Inflammatory macrophage (primary cell): Measurements from ENCODE around the gene HDAC4.

ENCODE experiments used
- DNase-seq, 2 donors: peaks; one replicate each; pipeline ENCODE4 v3.0.0-alpha.2; 2020 to 2022

The HDAC4 gene

GRCh38 chr2:239383036-239383758 lies 17.6 kb downstream of the HDAC4 start:
- no peak for DNase-seq

GRCh38 chr2:239382384-239382880 lies 18.4 kb downstream of the HDAC4 start:
- DNase-seq = no peak

- DNase-seq = peak; percentile 10 to 57
Observed at GRCh38 chr2:239381709-239382134, 19.1 kb downstream of the HDAC4 start.

GRCh38 chr2:239380831-239381708 lies 19.8 kb downstream of the HDAC4 start:
- DNase-seq = peak; percentile 73 to 92

GRCh38 chr2:239379641-239380170 lies 21.1 kb downstream of the HDAC4 start:
- no peak for DNase-seq

GRCh38 chr2:239378918-239379640 lies 21.7 kb downstream of the HDAC4 start:
- peak; percentile 55 to 64 for DNase-seq

GRCh38 chr2:239378021-239378917 lies 22.6 kb downstream of the HDAC4 start:
- DNase-seq = no peak

- DNase-seq = no peak
Observed at GRCh38 chr2:239377591-239377990, 23.2 kb downstream of the HDAC4 start.

- DNase-seq = no peak
Observed at GRCh38 chr2:239376942-239377531, 23.8 kb downstream of the HDAC4 start.

GRCh38 chr2:239376351-239376750 lies 24.5 kb downstream of the HDAC4 start:
- no peak for DNase-seq

GRCh38 chr2:239375278-239376061 lies 25.4 kb downstream of the HDAC4 start:
- no peak for DNase-seq

- no peak for DNase-seq
Observed at GRCh38 chr2:239374896-239375277, 25.9 kb downstream of the HDAC4 start.

- no peak for DNase-seq
Observed at GRCh38 chr2:239372835-239373234, 28.0 kb downstream of the HDAC4 start.

GRCh38 chr2:239371726-239372686 lies 28.8 kb downstream of the HDAC4 start:
- DNase-seq = no peak

GRCh38 chr2:239370876-239371725 lies 29.7 kb downstream of the HDAC4 start:
- no peak for DNase-seq

GRCh38 chr2:239370403-239370802 lies 30.4 kb downstream of the HDAC4 start:
- DNase-seq = no peak

GRCh38 chr2:239369631-239370161 lies 31.1 kb downstream of the HDAC4 start:
- peak; percentile 94 to 97 for DNase-seq
